ENCODE measurements around the gene EML2. TPM values are rescaled to one million over a fixed set of nuclear protein-coding genes. Genes with fewer than 3 reads are reported as not detected.
"Not testable (repeated sequence)": the region's sequence is repeated elsewhere in the genome, so short reads cannot be mapped to it uniquely, and the experiment has no call there.

The EML2 gene
- 20.2 and 30.4 TPM in 2 replicates for polyA plus RNA-seq (2011; rRNA removed)
- 25.3 and 40.9 TPM in 2 replicates for polyA minus RNA-seq (2011; rRNA and poly(A)+ RNA removed)

- peaks cover under 1% of the 10 kb centered on the region; the same call in 1 of the 2 replicates for H3K36me3 ChIP-seq (ENCODE audit: control insufficient read depth, insufficient read depth, low read length)
- H3K4me3 ChIP-seq (ENCODE audit: low read depth, low read length): peak within 1 kb of the TSS; percentile 84
- ChIA-PET CTCF (interaction anchor here (0.6 to 2.0 kb wide), 13 partner anchors 13 to 189 kb away, joined by 3 to 8 read pairs (median 3); no protein-coding TSS in a partner anchor), POLR2A (interaction anchor here (0.6 kb wide), 1 partner anchor 9 kb away, joined by 3 read pairs; no protein-coding TSS in a partner anchor)
- no peak for DNase-seq (ENCODE audit: low read depth)
- TF ChIP-seq CTCF (IDR thresholded peaks at IDR 0.05; ENCODE audit: insufficient read depth, low read depth, low read length): peak; percentile 55
- no peaks in the 10 kb centered on the region for H3K27me3 ChIP-seq (ENCODE audit: control insufficient read depth, insufficient read depth, low read length)
Observed at GRCh38 chr19:45638930-45639729, at the start of gene EML2. Gene EML2, minus strand, starts transcription at chr19:45639397. Its CDS starts 21 bp downstream, at chr19:45639376.

GRCh38 chr19:45687599-45687998, 48.4 kb upstream of the EML2 start:
- POLR2A ChIA-PET: no interaction called here
- TF ChIP-seq CTCF (IDR thresholded peaks at IDR 0.05; ENCODE audit: insufficient read depth, low read depth, low read length): no peak
- CTCF ChIA-PET: no interaction called here

GRCh38 chr19:45685045-45685444, 45.8 kb upstream of the EML2 start:
- ChIA-PET POLR2A (interaction anchor here (0.7 kb wide), 1 partner anchor 108 kb away, joined by 3 read pairs; no protein-coding TSS in a partner anchor), CTCF (interaction anchor here (7.9 kb wide), 1 partner anchor 8 kb away, joined by 52 read pairs; the partner anchor contains the start of genes QPCTL and SNRPD2)
- H3K4me3 ChIP-seq (ENCODE audit: low read depth, low read length); DNase-seq (ENCODE audit: low read depth); H3K27me3 ChIP-seq (ENCODE audit: control insufficient read depth, insufficient read depth, low read length): not testable (repeated sequence)
- H3K36me3 ChIP-seq (ENCODE audit: control insufficient read depth, insufficient read depth, low read length): peaks cover 22% of the 10 kb centered on the region

More at GRCh38 chr19:45687599-45687998, 48.4 kb upstream of the EML2 start:
- Histone ChIP-seq H3K27me3 (ENCODE audit: control insufficient read depth, insufficient read depth, low read length) (no peaks in the 10 kb centered on the region), H3K36me3 (ENCODE audit: control insufficient read depth, insufficient read depth, low read length) (peaks cover 22% of the 10 kb centered on the region), H3K4me3 (ENCODE audit: low read depth, low read length) (no peak overlapping the region)
- no peak for DNase-seq (ENCODE audit: low read depth)

- no peak for DNase-seq (ENCODE audit: low read depth)
- Histone ChIP-seq H3K4me3 (ENCODE audit: low read depth, low read length) (no peak overlapping the region), H3K27me3 (ENCODE audit: control insufficient read depth, insufficient read depth, low read length) (no peaks in the 10 kb centered on the region), H3K36me3 (ENCODE audit: control insufficient read depth, insufficient read depth, low read length) (peaks cover 17% of the 10 kb centered on the region)
- TF ChIP-seq CTCF (IDR thresholded peaks at IDR 0.05; ENCODE audit: insufficient read depth, low read depth, low read length): no peak
- POLR2A ChIA-PET: no interaction called here
- CTCF ChIA-PET: interaction anchor here (2.1 to 7.9 kb wide), 3 partner anchors 8 to 40 kb away, joined by 7 to 52 read pairs (median 23); partner anchors contain the start of genes QPCTL and SNRPD2
Observed at GRCh38 chr19:45682908-45683307, 43.7 kb upstream of the EML2 start.

- Histone ChIP-seq H3K27me3 (ENCODE audit: control insufficient read depth, insufficient read depth, low read length) (no peaks in the 10 kb centered on the region), H3K36me3 (ENCODE audit: control insufficient read depth, insufficient read depth, low read length) (peaks cover 10% of the 10 kb centered on the region), H3K4me3 (ENCODE audit: low read depth, low read length) (no peak overlapping the region)
- CTCF ChIA-PET: interaction anchor here (0.6 to 7.9 kb wide), 9 partner anchors 8 to 1503 kb away, joined by 3 to 52 read pairs (median 5); partner anchors contain the start of genes GIPR, QPCTL and SNRPD2
- DNase-seq (ENCODE audit: low read depth): no peak
- TF ChIP-seq CTCF (IDR thresholded peaks at IDR 0.05; ENCODE audit: insufficient read depth, low read depth, low read length): no peak
- POLR2A ChIA-PET: no interaction called here
Observed at GRCh38 chr19:45682117-45682516, 42.9 kb upstream of the EML2 start.
